GM18858 (cell line): ENCODE data around the gene GMPR2.
"Not testable (repeated sequence)": the region's sequence is repeated elsewhere in the genome, so short reads cannot be mapped to it uniquely, and the experiment has no call there.

Experiments
- ATAC-seq: cut with Tn5 transposase; IDR thresholded peaks from one replicate; pipeline ENCODE4 v1.9.1; 2021; ENCODE audit not compliant: unreplicated experiment

GMPR2 gene

GRCh38 chr14:24226473-24226872 lies 6.3 kb upstream of the GMPR2 start:
- ATAC-seq = no peak

- no peak for ATAC-seq
Observed at GRCh38 chr14:24228902-24229301, 3.8 kb upstream of the GMPR2 start.

GRCh38 chr14:24231263-24232120 lies 1.2 kb upstream of the GMPR2 start:
- ATAC-seq = no peak

- peak; percentile 69 for ATAC-seq
Observed at GRCh38 chr14:24232121-24232644, 546 bp upstream of the GMPR2 start, which contains the start of gene NEDD8. TSS of gene NEDD8 (minus strand) at chr14:24232367. CDS start at chr14:24232267, 100 bp downstream.

- no peak for ATAC-seq
Observed at GRCh38 chr14:24233538-24233866, 773 bp downstream of the GMPR2 start.

GRCh38 chr14:24234095-24235005 lies 1.6 kb downstream of the GMPR2 start:
- no peak for ATAC-seq

GRCh38 chr14:24235804-24236688 lies 3.3 kb downstream of the GMPR2 start:
- ATAC-seq = no peak

GRCh38 chr14:24236689-24237462 lies 4.1 kb downstream of the GMPR2 start:
- ATAC-seq = no peak

- ATAC-seq = no peak
Observed at GRCh38 chr14:24237463-24237955, 4.8 kb downstream of the GMPR2 start.

- ATAC-seq = no peak
Observed at GRCh38 chr14:24238123-24238522, 5.4 kb downstream of the GMPR2 start.

- no peak for ATAC-seq
Observed at GRCh38 chr14:24238527-24239037, 5.9 kb downstream of the GMPR2 start.

- ATAC-seq = no peak
Observed at GRCh38 chr14:24240110-24240918, 7.6 kb downstream of the GMPR2 start.

- ATAC-seq = peak; percentile 55
Observed at GRCh38 chr14:24241829-24242443, 9.2 kb downstream of the GMPR2 start.

GRCh38 chr14:24243336-24243836 lies 10.7 kb downstream of the GMPR2 start:
- no peak for ATAC-seq

- not testable (repeated sequence) for ATAC-seq
Observed at GRCh38 chr14:24245350-24245749, 12.6 kb downstream of the GMPR2 start.

GRCh38 chr14:24246765-24247212 lies 14.1 kb downstream of the GMPR2 start:
- peak; percentile 35 for ATAC-seq

- no peak for ATAC-seq
Observed at GRCh38 chr14:24247422-24247821, 14.7 kb downstream of the GMPR2 start.
